ENCODE measurements around the gene PLAAT4. TPM values are rescaled to one million over a fixed set of nuclear protein-coding genes. Genes with fewer than 3 reads are reported as not detected.

Gene PLAAT4
- total and polyA plus RNA-seq, 10 of the 15 experiments (the other 5 are each of a cell fraction or from before 2014, with no cell fraction given) = 6.0 to 34.3 (median 12.4) TPM

GRCh38 chr11:63560506-63561180, 24.0 kb downstream of the PLAAT4 start:
- no peaks in the 10 kb centered on the region for H3K9me3 ChIP-seq (replicated peaks; ENCODE audit: control insufficient read depth, insufficient read depth, low read length)
- TF ChIP-seq ZZZ3 (IDR thresholded peaks at IDR 0.05; ENCODE audit: control insufficient read depth, insufficient read length, low read depth) = no peak
- no peak for TF ChIP-seq CHD1 (IDR thresholded peaks at IDR 0.05; ENCODE audit: low read depth, low read length)
- TF ChIP-seq CHD2 (IDR thresholded peaks at IDR 0.05; ENCODE audit: borderline replicate concordance, low read depth, low read length) = no peak
- TF ChIP-seq HDGF (IDR thresholded peaks at IDR 0.05) = no peak
- no peak for TF ChIP-seq ZNF217 (IDR thresholded peaks at IDR 0.05)
- TF ChIP-seq NBN (IDR thresholded peaks at IDR 0.05) = no peak
- TF ChIP-seq HSF1 (IDR thresholded peaks at IDR 0.05; ENCODE audit: low read depth, low read length) = no peak
- no peak for TF ChIP-seq MLLT1 (IDR thresholded peaks at IDR 0.05)
- TF ChIP-seq FOXM1 (IDR thresholded peaks at IDR 0.05; ENCODE audit: low read depth, low read length) = no peak
- peaks cover 30% of the 10 kb centered on the region for H3K4me1 ChIP-seq (ENCODE audit: control insufficient read depth, insufficient read depth, low read length)
- no peak overlapping the region for H2AFZ ChIP-seq (ENCODE audit: control insufficient read depth, low read depth, low read length)
- in situ Hi-C loops (cut with MboI) (no loop called here), intact Hi-C loops (cut with micrococcal nuclease; ENCODE audit: unreplicated experiment) (no loop called here)
- no peak overlapping the region for H3K4me3 ChIP-seq
- POLR2A ChIA-PET = interaction anchor here (0.6 kb wide), 1 partner anchor 735 kb away, joined by 3 read pairs; no protein-coding TSS in a partner anchor
- no peak overlapping the region for H3K9ac ChIP-seq (ENCODE audit: control insufficient read depth, insufficient read depth, low read length)
- no TSS peak for BruUV-seq (replicated peaks)
- H3K27ac ChIP-seq (ENCODE audit: control insufficient read depth, insufficient read depth) = no peak overlapping the region
- CTCF ChIA-PET = interaction anchor here (1.4 kb wide), 1 partner anchor 178 kb away, joined by 3 read pairs; no protein-coding TSS in a partner anchor
- no peak overlapping the region for H3K4me2 ChIP-seq (ENCODE audit: control insufficient read depth, insufficient read depth)
- RAD21 ChIA-PET (ENCODE audit: unreplicated experiment) = interaction anchor here (2.6 kb wide), 1 partner anchor 24 kb away, joined by 9 read pairs; the partner anchor contains the start of gene PLAAT4
- no peaks in the 10 kb centered on the region for H3K36me3 ChIP-seq (ENCODE audit: control insufficient read depth in 2 of 2, insufficient read depth in 2 of 2, low read length in 1 of 2)
- no peak for FAIRE-seq
- no peaks in the 10 kb centered on the region for H4K20me1 ChIP-seq (ENCODE audit: control insufficient read depth, insufficient read depth)
- no peaks in the 10 kb centered on the region for H3K27me3 ChIP-seq (replicated peaks in 1 of 2; ENCODE audit: control insufficient read depth in 2 of 2, insufficient read depth in 2 of 2, low read length in 1 of 2)
- no peak for DNase-seq (ENCODE audit: low read depth, low spot score)
- no peaks in the 10 kb centered on the region for H3K79me2 ChIP-seq (ENCODE audit: control insufficient read depth, insufficient read depth, low read length)
- SMC1A ChIA-PET (ENCODE audit: uncharacterized antibody, unreplicated experiment) = interaction anchor here (0.6 kb wide), 1 partner anchor 13 kb away, joined by 3 read pairs; no protein-coding TSS in a partner anchor
- 46% methylated on average over 7 of the region's 7 CpGs for WGBS (ENCODE audit: insufficient coverage, insufficient replicate concordance, low lambda C conversion rate, missing lambda C conversion rate)
- no peak for ATAC-seq
